Dendritic cell treated with granulocyte-macrophage colony-stimulating factor and Interleukin-4, amounts not matched to agents 40 ng/mL and 50 ng/mL, for 4 days (primary cell): ENCODE results near the gene RNASE4.
"Not testable (repeated sequence)": the region's sequence is repeated elsewhere in the genome, so short reads cannot be mapped to it uniquely, and the experiment has no call there.

Experiments
- H3K27ac Mint-ChIP-seq: one replicate; pipeline ENCODE4 v1.8.0; 2022; ENCODE audit warnings: mild to moderate bottlenecking, mixed read lengths
- H3K27me3 Mint-ChIP-seq: one replicate; pipeline ENCODE4 v1.8.0; 2022; ENCODE audit warnings: mild to moderate bottlenecking, mixed read lengths
- H3K36me3 Mint-ChIP-seq: one replicate; pipeline ENCODE4 v1.8.0; 2022; ENCODE audit warnings: low read depth, mixed read lengths
- H3K4me1 Mint-ChIP-seq: one replicate; pipeline ENCODE4 v1.8.0; 2022; ENCODE audit warnings: low read depth, mixed read lengths
- H3K4me3 Mint-ChIP-seq: one replicate; pipeline ENCODE4 v1.8.0; 2022; ENCODE audit warnings: mild to moderate bottlenecking, moderate library complexity, mixed read lengths
- H3K9me3 Mint-ChIP-seq: one replicate; pipeline ENCODE4 v1.8.0; 2022; ENCODE audit warnings: mixed read lengths
- intact Hi-C: fragments of 100-400 bp; cut with micrococcal nuclease; formaldehyde crosslinking; loops from one replicate; pipeline ENCODE4 v1.15.0; 2022

The RNASE4 gene

GRCh38 chr14:20661197-20661596 is 23.2 kb upstream of the RNASE4 start:
- Mint-ChIP-seq H3K36me3 (no peaks in the 10 kb centered on the region), H3K27ac (no peak overlapping the region), H3K4me1 (peaks cover 51% of the 10 kb centered on the region), H3K4me3 (no peak overlapping the region), H3K9me3 (no peaks in the 10 kb centered on the region), H3K27me3 (peaks cover 55% of the 10 kb centered on the region)
- intact Hi-C loops: no loop called here

- peaks cover 55% of the 10 kb centered on the region for H3K4me1 Mint-ChIP-seq
- peaks cover 1% of the 10 kb centered on the region for H3K9me3 Mint-ChIP-seq
- H3K4me3 Mint-ChIP-seq: peak overlapping the region; percentile 83
- H3K27ac Mint-ChIP-seq: peak overlapping the region; percentile 52
- H3K27me3 Mint-ChIP-seq: peaks cover 36% of the 10 kb centered on the region
- no peaks in the 10 kb centered on the region for H3K36me3 Mint-ChIP-seq
- intact Hi-C loops: loop anchor here (2.0 kb wide), 1 partner anchor 28 kb away; no protein-coding TSS in a partner anchor
Measured at GRCh38 chr14:20662968-20663732, 21.2 kb upstream of the RNASE4 start.

GRCh38 chr14:20666400-20666961 is 17.9 kb upstream of the RNASE4 start:
- H3K9me3 Mint-ChIP-seq, intact Hi-C loops, H3K27ac Mint-ChIP-seq, H3K36me3 Mint-ChIP-seq, H3K4me3 Mint-ChIP-seq: not testable (repeated sequence)
- Mint-ChIP-seq H3K4me1 (peaks cover 57% of the 10 kb centered on the region), H3K27me3 (peaks cover 17% of the 10 kb centered on the region)

GRCh38 chr14:20667957-20668356 is 16.4 kb upstream of the RNASE4 start:
- Mint-ChIP-seq H3K36me3 (no peaks in the 10 kb centered on the region), H3K4me1 (peaks cover 42% of the 10 kb centered on the region), H3K4me3 (no peak overlapping the region), H3K27me3 (peaks cover 8% of the 10 kb centered on the region), H3K27ac (peak overlapping the region; percentile 68), H3K9me3 (peaks cover 5% of the 10 kb centered on the region)
- intact Hi-C loops: no loop called here

GRCh38 chr14:20668969-20669368 is 15.4 kb upstream of the RNASE4 start:
- no peak overlapping the region for H3K4me3 Mint-ChIP-seq
- peaks cover 32% of the 10 kb centered on the region for H3K4me1 Mint-ChIP-seq
- H3K27me3 Mint-ChIP-seq: peaks cover 3% of the 10 kb centered on the region
- peaks cover 5% of the 10 kb centered on the region for H3K9me3 Mint-ChIP-seq
- H3K36me3 Mint-ChIP-seq: no peaks in the 10 kb centered on the region
- no peak overlapping the region for H3K27ac Mint-ChIP-seq
- intact Hi-C loops: no loop called here

- H3K36me3 Mint-ChIP-seq: no peaks in the 10 kb centered on the region
- H3K4me3 Mint-ChIP-seq: no peak overlapping the region
- no peak overlapping the region for H3K27ac Mint-ChIP-seq
- intact Hi-C loops: no loop called here
- H3K27me3 Mint-ChIP-seq: no peaks in the 10 kb centered on the region
- H3K4me1 Mint-ChIP-seq: peaks cover 20% of the 10 kb centered on the region
- peaks cover 5% of the 10 kb centered on the region for H3K9me3 Mint-ChIP-seq
Measured at GRCh38 chr14:20671597-20672283, 12.6 kb upstream of the RNASE4 start.

GRCh38 chr14:20675669-20676068 is 8.7 kb upstream of the RNASE4 start:
- H3K4me3 Mint-ChIP-seq: no peak overlapping the region
- no peaks in the 10 kb centered on the region for H3K27me3 Mint-ChIP-seq
- no peak overlapping the region for H3K27ac Mint-ChIP-seq
- peaks cover 6% of the 10 kb centered on the region for H3K4me1 Mint-ChIP-seq
- H3K36me3 Mint-ChIP-seq: no peaks in the 10 kb centered on the region
- intact Hi-C loops: no loop called here
- H3K9me3 Mint-ChIP-seq: no peaks in the 10 kb centered on the region

GRCh38 chr14:20676072-20676471 is 8.3 kb upstream of the RNASE4 start:
- Mint-ChIP-seq H3K4me3 (no peak overlapping the region), H3K4me1 (peaks cover 10% of the 10 kb centered on the region), H3K36me3 (no peaks in the 10 kb centered on the region), H3K27ac (no peak overlapping the region), H3K9me3 (no peaks in the 10 kb centered on the region), H3K27me3 (no peaks in the 10 kb centered on the region)
- intact Hi-C loops: no loop called here

GRCh38 chr14:20679907-20680306 is 4.5 kb upstream of the RNASE4 start:
- Mint-ChIP-seq H3K36me3 (no peaks in the 10 kb centered on the region), H3K27ac (no peak overlapping the region), H3K4me3 (no peak overlapping the region), H3K4me1 (peaks cover 16% of the 10 kb centered on the region), H3K27me3 (no peaks in the 10 kb centered on the region), H3K9me3 (no peaks in the 10 kb centered on the region)
- intact Hi-C loops: loop anchor here (2.0 to 5.0 kb wide), 2 partner anchors 15 to 353 kb away; no protein-coding TSS in a partner anchor

- no peak overlapping the region for H3K4me3 Mint-ChIP-seq
- no peak overlapping the region for H3K27ac Mint-ChIP-seq
- H3K36me3 Mint-ChIP-seq: no peaks in the 10 kb centered on the region
- peaks cover 20% of the 10 kb centered on the region for H3K4me1 Mint-ChIP-seq
- no peaks in the 10 kb centered on the region for H3K9me3 Mint-ChIP-seq
- H3K27me3 Mint-ChIP-seq: no peaks in the 10 kb centered on the region
- intact Hi-C loops: loop anchor here (2.0 to 5.0 kb wide), 2 partner anchors 16 to 353 kb away; no protein-coding TSS in a partner anchor
Measured at GRCh38 chr14:20680363-20680762, 4.0 kb upstream of the RNASE4 start.

GRCh38 chr14:20680843-20681347 is 3.5 kb upstream of the RNASE4 start:
- Mint-ChIP-seq H3K4me1 (peaks cover 25% of the 10 kb centered on the region), H3K27ac (no peak overlapping the region), H3K36me3 (no peaks in the 10 kb centered on the region), H3K9me3 (no peaks in the 10 kb centered on the region), H3K4me3 (no peak overlapping the region), H3K27me3 (no peaks in the 10 kb centered on the region)
- intact Hi-C loops: loop anchor here (2.0 to 5.0 kb wide), 2 partner anchors 16 to 354 kb away; no protein-coding TSS in a partner anchor

GRCh38 chr14:20681348-20682126 is 2.8 kb upstream of the RNASE4 start:
- H3K36me3 Mint-ChIP-seq: no peaks in the 10 kb centered on the region
- no peaks in the 10 kb centered on the region for H3K9me3 Mint-ChIP-seq
- H3K4me1 Mint-ChIP-seq: peaks cover 32% of the 10 kb centered on the region
- intact Hi-C loops: loop anchor here (2.0 to 5.0 kb wide), 3 partner anchors 17 to 354 kb away; no protein-coding TSS in a partner anchor
- no peaks in the 10 kb centered on the region for H3K27me3 Mint-ChIP-seq
- no peak overlapping the region for H3K27ac Mint-ChIP-seq
- H3K4me3 Mint-ChIP-seq: no peak overlapping the region

GRCh38 chr14:20682127-20682434 is 2.3 kb upstream of the RNASE4 start:
- Mint-ChIP-seq H3K4me3 (no peak overlapping the region), H3K27me3 (no peaks in the 10 kb centered on the region), H3K4me1 (peaks cover 32% of the 10 kb centered on the region), H3K9me3 (no peaks in the 10 kb centered on the region), H3K36me3 (no peaks in the 10 kb centered on the region), H3K27ac (no peak overlapping the region)
- intact Hi-C loops: loop anchor here (2.0 to 5.0 kb wide), 2 partner anchors 69 to 355 kb away; no protein-coding TSS in a partner anchor
